ENCODE results near the gene TEX30. TPM values are rescaled to one million over a fixed set of nuclear protein-coding genes. Genes with fewer than 3 reads are reported as not detected.

TEX30 gene
- total and polyA plus RNA-seq, 2 donors (not counting 1 experiment from before 2014, with no cell fraction given) = 4.3 to 5.9 TPM

DNA sequence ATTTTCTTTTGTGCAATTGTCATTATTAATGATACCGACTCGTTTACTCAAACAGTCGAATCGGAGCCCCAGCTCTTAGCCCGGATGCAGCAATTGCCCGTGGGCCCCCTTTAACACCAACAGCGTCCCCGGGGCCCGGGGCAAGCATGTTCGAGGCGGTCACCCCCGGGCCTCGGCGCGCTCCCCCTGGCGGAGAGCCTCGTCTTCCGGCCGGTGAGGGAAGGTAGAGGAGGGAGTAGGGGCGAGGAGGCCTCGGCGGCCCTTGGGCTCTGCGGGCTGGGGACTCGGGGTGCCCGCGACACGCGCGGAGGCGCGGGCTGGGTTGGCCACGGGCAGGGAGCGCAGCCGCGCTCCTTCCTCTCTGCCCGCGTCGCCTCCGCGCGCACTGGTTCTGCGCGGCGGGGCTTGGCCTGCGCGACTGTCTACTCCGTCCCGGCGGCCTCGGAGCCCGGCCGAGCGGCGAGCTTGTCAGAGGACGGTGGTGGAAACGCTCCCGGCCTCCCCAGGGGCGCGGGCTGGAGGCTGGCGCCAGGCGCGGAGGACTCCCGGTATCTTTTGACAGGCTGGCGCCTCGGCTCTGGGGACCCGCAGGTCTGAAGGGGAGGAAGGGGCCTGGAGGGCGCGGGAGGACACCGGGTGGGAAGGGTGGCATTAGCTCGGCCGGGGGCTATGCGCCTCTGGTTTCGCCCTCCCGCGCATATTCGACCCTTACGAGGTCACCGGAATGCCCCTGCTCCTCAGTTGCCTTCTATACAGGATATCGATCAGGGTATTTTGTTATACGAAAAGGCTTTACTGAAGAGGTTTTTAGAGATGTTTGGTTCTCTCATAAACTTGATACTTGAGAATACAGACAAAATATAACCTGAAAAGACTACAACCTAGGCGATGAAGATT lies 26.8 kb upstream of the TEX30 start:
- CTCF ChIA-PET = interaction anchor here (0.6 to 2.9 kb wide), 14 partner anchors 8 to 221 kb away, joined by 3 to 15 read pairs (median 6); partner anchors contain the start of genes ERCC5, TEX30 and TPP2
- DNase-seq (peak; percentile 84), ATAC-seq (ENCODE audit: low read depth) (peak; percentile 90)
- Mint-ChIP-seq H3K9me3 (ENCODE audit: insufficient read depth) (no peaks in the 10 kb centered on the region), H3K4me3 (peak overlapping the region; percentile 84), H3K27me3 (peaks cover 8% of the 10 kb centered on the region), H3K4me1 (peaks cover 28% of the 10 kb centered on the region), H3K27ac (peak overlapping the region; percentile 32)
- TF ChIP-seq EZH2 (IDR thresholded peaks at IDR 0.05; ENCODE audit: borderline replicate concordance, insufficient read depth, low read depth, low read length, poor library complexity, severe bottlenecking) = no peak
- TF ChIP-seq, protein P1, sequence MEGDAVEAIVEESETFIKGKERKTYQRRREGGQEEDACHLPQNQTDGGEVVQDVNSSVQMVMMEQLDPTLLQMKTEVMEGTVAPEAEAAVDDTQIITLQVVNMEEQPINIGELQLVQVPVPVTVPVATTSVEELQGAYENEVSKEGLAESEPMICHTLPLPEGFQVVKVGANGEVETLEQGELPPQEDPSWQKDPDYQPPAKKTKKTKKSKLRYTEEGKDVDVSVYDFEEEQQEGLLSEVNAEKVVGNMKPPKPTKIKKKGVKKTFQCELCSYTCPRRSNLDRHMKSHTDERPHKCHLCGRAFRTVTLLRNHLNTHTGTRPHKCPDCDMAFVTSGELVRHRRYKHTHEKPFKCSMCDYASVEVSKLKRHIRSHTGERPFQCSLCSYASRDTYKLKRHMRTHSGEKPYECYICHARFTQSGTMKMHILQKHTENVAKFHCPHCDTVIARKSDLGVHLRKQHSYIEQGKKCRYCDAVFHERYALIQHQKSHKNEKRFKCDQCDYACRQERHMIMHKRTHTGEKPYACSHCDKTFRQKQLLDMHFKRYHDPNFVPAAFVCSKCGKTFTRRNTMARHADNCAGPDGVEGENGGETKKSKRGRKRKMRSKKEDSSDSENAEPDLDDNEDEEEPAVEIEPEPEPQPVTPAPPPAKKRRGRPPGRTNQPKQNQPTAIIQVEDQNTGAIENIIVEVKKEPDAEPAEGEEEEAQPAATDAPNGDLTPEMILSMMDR (IDR thresholded peaks at IDR 0.05) = peak; percentile 66
- Histone ChIP-seq H3K9me3 (ENCODE audit: control extremely low read depth in 1 of 3, control insufficient read depth in 2 of 3, insufficient read depth in 1 of 3, low read length in 2 of 3) (peaks cover 0 to 3% (median 0%) of the 10 kb centered on the region in 3 donors), H3K4me1 (ENCODE audit: control insufficient read depth in 2 of 2, insufficient read depth in 2 of 2, low read length in 2 of 2) (peaks cover 24% of the 10 kb centered on the region in 2 donors), H3K4me2 (replicated peaks; ENCODE audit: low read depth, low read length, poor library complexity, severe bottlenecking) (peak overlapping the region; percentile 96), H4K20me1 (ENCODE audit: control insufficient read depth, insufficient read depth, low read length, poor library complexity, severe bottlenecking) (no peaks in the 10 kb centered on the region), H3K9ac (ENCODE audit: low read length) (peak overlapping the region; percentile 78), H3K4me3 (ENCODE audit: control extremely low read depth in 1 of 5, extremely low read depth in 1 of 5, insufficient read depth in 1 of 5, low read depth in 2 of 5, low read length in 4 of 5) (peak overlapping the region; percentile 45 to 68 (median 53)), H3K79me2 (ENCODE audit: control insufficient read depth, insufficient read depth, low read length) (no peaks in the 10 kb centered on the region), H3K27ac (ENCODE audit: low read length in 2 of 2) (peak overlapping the region in 1 of 2 donors; percentile 49), H2AFZ (ENCODE audit: insufficient read depth, low read depth, low read length, poor library complexity, severe bottlenecking) (peak overlapping the region; percentile 93), H3K27me3 (replicated peaks in 1 of 4; ENCODE audit: control extremely low read depth in 1 of 4, control insufficient read depth in 3 of 4, insufficient read depth in 4 of 4, low read length in 3 of 4) (peaks cover 0 to 18% (median 11%) of the 10 kb centered on the region in 4 experiments), H3K36me3 (replicated peaks in 1 of 2; ENCODE audit: control extremely low read depth in 1 of 2, control insufficient read depth in 1 of 2, extremely low read depth in 1 of 2, insufficient read depth in 2 of 2, low read length in 1 of 2) (no peaks in the 10 kb centered on the region)
- POLR2A ChIA-PET = interaction anchor here (0.7 to 2.5 kb wide), 5 partner anchors 27 to 210 kb away, joined by 3 to 16 read pairs (median 7); partner anchors contain the start of genes ERCC5, TEX30 and TPP2
- WGBS (ENCODE audit: insufficient coverage) = 2% methylated on average over 73 of the region's 81 CpGs
- intact Hi-C loops (cut with micrococcal nuclease) = loop anchor here (1.0 kb wide), 4 partner anchors 27 to 220 kb away; partner anchors contain the start of genes TEX30 and TPP2

All from B cell (primary cell).